NCI-H2227 (cell line): ENCODE results near the gene SPOPL.

Experiments
- DNase-seq: peaks from one replicate; lab custom pipeline; 2025; ENCODE audit not compliant: unreplicated experiment; lab: John Stamatoyannopoulos, UW

The SPOPL gene

DNA sequence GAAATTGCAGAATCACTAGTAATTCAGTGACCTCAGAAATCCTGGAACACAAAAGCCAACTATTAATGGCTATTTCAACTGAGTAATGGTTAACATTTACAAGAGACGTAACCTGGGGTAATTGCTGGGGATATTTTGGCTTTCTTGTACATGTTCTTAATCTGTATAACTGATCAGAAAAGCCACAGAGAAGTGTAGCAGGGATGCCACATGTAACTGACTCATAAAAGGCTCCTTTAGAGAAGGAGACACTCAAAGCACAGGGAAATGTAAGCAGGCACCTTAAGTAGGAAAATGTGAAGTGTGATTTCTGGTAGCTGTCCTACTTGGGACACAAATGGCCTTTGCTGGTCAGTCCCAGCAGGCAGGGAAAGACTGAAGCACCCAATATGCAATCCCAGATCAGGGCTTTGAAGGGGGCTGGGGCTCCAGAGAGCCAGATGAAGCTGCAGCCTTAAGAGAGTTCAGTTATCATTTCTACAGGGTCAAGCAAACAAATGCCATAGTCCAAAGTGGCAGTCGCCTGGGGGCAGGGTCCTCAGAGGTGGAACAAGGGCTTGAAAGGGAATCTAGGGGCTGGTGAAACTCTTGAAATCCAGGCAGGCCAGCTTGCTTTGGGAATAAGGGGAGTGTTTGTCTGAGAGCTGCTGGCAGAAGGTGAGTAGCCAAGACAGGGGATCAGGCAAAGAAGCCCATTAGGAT lies 7.2 kb upstream of the SPOPL start:
- no peak for DNase-seq

- no peak for DNase-seq
Observed at GRCh38 chr2:138495384-138495783, 6.2 kb upstream of the SPOPL start.

DNA sequence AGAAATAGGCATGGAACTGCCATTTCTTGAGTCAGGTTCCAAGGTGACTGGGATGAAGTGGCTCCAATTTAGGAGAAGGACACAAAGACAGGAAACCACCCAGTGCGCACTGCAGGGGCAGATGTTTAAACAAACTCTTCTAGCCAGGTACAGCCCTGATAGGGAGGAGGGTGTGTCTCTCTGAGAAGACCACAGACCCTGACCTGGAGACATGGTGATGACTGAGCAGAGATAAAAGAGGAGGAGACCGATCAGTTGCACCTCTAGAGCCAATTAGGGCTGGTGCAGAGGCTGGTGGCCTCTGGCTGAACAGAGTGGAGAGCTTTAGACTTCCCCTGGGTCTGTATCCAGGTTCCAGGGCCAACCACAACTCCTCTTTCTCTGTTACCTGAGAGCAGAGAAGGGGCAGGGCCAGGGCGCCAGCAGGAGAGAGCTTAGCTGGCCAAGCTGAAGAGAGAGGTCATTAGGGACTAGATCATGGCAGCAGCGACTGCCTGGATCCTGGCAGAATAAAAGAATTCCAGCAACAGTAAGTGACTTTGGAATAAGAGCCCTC lies 5.4 kb upstream of the SPOPL start:
- no peak for DNase-seq

DNA sequence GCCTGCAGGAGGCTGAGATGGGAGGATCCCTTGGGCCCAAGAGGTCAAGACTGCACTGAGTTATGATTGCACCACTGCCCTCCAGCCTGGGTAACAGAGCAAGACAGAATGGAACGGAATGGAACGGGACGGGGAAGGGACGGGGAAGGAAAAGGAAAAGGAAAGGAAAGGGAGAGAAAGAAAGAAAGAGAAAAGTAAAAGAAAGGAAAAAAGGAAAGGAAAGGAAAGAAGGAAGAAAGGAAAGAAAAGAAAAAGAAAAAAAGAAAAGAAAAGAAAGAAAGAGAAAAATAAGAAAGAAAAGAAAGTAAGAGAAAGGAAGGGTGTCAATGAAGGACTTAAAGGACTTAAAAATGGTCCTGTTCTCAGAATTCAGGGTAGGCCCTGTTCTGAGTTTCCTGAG lies 4.3 kb upstream of the SPOPL start:
- no peak for DNase-seq

- no peak for DNase-seq
Observed at GRCh38 chr2:138499684-138500083, 1.9 kb upstream of the SPOPL start.

DNA sequence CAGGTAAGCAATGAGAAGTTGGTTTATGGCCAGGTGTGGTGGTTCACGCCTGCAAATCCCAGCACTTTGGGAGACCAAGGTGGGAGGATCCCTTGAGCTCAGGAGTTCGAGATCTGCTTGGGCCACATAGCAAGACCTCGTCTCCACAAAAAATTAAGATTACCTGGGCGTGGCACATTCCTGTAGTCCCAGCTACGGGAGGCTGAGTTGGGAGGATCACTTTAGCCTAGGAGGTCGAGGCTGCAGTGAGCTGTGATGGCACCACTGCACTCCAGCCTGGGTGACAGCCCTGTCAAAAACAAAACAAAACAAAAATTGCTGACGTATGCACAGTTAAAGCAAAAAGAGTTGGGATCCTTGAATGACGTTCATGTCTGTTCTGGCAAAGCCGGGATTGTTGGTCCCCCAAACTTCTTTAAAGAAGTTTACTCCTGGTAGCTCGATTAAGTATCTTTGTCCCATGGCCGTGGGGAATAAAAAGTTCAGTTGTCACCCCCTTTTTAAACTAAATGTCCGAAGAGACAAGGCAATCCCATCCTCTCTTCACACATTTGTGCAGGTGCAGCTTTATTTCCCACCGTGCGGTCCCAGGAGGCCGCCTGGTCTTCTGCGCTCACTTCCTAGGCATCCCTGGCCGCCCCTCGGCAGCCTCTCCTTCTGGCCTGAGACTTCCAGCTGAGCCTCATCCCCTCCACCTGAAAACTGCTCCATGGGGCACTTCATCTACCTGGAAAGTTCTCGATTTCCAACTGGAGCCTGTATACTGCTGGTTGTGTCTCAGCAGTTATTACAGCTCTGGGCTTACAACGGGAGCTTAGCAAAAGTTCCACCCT lies 762 bp upstream of the SPOPL start:
- peak; percentile 75 for DNase-seq

DNA sequence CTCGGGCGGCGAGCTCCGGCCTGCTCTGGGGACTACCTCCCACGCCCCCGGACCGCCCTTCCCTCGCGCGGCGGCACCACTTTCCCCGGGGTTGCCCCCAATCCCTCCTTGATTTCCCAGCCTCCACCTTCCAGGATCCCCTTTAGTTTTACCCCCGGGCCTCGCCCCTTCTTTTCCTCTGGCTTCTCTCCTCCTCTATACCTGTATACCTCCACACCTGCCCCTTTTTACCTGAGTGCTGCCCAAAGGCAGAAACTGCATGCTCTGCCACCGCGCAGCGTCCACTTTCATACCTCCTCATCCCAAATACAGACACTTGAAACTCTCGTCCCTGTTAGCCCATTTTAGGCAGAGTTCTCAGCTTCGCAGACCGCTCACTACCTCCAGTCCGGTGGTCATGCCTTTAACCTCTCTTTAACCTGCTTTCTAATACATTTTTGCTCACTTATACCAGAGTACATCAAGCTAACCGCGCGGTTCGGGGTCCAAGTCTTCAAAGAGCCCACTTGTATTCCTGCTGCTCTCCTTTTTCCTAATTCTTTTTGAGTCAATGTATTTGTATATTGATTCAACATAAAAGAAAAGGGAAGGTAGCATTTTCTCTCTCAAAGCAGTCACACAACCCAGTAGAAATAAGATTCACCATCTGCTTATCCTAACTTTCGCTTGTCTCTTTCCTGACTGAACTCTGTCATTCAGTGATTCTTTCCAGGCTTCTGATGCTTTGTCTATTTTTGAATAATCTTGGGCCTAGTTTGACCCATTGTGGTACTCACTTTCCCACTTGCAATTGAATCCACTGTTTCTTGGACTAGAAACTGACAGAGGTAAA lies 901 bp downstream of the SPOPL start:
- no peak for DNase-seq

- DNase-seq = peak; percentile 16
Observed at GRCh38 chr2:138503087-138503442, 1.5 kb downstream of the SPOPL start.

- no peak for DNase-seq
Observed at GRCh38 chr2:138503652-138504051, 2.1 kb downstream of the SPOPL start.

GRCh38 chr2:138504092-138504491 lies 2.5 kb downstream of the SPOPL start:
- DNase-seq = no peak

DNA sequence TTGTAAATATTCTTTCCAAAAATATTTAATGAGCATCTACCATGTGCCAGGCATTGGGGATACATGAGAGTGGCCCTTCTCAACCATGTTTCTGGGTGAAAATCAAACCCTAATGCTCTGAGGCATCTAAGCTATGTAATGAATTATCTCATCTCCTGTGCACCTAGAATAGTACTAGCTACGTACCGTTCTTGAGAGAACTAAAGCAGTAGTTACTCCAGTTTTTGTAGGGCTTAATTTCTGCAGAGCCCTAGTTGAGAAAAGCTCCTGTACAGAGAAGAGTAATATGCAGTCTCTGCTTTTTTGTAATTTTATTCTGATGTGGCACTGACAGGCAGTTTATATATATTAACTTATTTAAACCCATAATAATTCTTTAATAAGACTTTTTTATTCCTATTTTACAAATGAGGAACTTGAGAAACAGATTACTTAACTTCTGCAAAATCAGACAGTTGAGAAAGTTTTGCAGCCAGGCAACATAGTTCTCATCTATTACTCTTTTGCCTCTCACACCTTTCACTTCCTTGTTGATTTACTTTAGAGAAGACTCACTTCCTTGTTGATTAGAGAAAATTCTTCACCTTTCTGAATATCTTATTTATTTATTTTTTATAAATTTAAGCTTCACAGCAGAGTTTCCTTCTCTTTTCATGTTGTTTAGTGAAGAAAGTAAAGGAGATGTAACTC lies 3.1 kb downstream of the SPOPL start:
- DNase-seq = no peak

DNA sequence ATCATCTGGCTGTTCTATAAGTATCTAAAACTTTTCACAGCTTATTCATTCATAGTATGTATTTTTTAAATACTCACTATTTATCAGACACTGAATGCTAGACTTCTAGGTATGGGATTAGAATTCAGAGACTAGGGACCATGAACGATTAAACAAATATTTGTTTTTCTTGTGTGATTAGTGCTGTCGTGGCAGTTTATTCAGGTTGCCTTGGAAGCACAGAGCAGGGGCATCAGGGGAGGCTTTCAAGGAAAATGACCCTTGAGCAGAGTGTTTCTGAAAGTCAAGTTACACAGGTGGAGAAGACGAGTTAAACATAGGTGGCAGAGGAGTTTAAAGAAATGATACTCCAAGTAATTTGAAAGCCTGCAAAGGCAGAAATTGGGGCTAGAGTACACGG lies 5.7 kb downstream of the SPOPL start:
- DNase-seq = no peak

- no peak for DNase-seq
Observed at GRCh38 chr2:138510319-138510718, 8.7 kb downstream of the SPOPL start.

DNA sequence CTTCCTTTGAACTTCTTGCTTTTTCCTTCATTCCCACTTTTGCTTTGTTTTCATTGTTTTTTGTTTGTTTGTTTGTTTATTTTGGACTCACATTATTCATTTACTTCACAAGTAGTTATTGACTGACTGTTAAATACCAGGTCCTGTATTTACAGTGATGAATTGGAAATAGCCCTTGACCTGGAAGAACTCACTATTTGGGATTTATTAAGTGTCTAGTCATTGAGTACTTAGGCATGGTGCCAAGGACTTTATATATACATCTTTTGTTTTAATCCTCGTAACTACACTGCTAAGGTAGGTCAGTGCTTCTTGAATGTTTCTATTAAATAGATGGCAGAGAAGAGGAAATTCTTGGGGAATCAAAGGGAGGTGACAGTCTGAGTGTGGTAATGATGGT lies 11.1 kb downstream of the SPOPL start:
- no peak for DNase-seq

DNA sequence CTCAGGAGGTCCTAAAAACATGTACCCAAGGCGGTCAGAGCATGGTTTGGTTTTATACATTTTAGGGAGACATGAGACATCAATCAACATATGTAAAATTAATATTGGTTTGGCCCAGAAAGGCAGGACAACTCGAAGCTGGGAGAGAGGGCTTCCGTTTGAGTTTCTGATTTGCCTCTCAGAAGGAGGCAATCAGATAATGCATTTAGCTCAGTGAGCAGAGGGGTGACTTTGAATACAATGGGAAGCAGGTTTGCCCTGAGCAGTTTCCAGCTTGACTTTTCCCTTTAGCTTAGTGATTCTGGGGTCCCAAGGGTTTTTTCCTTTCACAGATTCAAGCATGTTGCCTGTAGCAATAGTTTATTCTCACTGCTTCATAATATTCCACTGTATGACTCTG lies 12.6 kb downstream of the SPOPL start:
- no peak for DNase-seq

DNA sequence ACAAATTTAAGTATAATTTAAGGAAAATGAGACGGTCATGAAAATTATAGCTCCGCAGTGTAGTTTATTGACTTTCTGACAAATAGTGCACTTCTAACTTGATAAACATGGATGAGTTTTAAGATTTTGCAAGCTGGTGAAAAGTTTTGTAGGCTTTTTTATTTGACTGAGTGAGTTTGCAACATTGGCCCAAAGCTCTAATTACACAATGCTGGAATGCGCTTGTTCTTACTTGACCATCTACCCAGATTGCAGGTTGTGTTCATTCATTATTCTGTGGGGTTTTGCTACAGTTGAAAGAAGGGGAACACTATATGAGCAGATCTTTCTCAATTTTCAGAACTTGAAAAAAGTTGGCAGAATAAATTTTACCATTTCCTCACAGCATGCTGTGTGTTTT lies 13.5 kb downstream of the SPOPL start:
- no peak for DNase-seq

- no peak for DNase-seq
Observed at GRCh38 chr2:138516030-138516704, 14.6 kb downstream of the SPOPL start.

GRCh38 chr2:138518860-138519259 lies 17.3 kb downstream of the SPOPL start:
- no peak for DNase-seq

DNA sequence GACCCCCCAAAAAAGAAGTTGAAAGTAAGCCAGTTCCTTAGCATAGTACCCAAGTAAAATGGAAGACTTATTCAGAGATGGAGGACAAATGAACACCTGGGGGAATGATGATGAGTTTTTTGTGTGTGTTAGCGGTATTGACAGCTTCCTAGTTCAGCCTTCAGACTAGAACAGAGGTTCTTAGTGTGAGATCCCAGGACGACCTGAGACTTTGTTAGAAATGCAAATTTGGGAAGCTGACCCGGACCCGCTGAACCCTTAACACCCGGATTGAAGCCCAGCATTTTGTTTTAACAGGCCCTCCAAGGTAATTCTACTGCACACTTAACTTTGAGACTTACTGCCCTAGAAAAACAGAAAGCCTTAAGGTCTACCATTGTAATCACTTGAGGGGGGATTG lies 20.3 kb downstream of the SPOPL start:
- DNase-seq = no peak

DNA sequence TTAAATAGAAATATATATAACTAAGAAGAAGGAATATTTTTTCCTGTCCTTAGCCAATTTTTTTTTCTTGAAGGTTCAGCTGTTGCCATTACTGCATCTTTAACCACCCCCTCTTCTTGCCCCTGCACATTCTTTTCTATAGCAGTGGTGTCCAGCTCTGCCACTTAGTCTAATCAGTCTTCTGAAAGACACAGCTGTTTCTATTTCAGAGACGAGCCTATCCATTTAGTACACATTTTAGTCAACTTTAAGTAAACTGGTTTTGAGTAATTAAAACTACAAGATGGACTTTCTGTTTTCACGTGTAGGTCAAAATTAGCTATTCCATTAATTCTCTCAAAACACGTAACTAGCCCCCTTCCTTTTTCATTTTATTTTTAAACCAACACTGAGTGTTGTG lies 21.0 kb downstream of the SPOPL start:
- DNase-seq = no peak
